Activated naive CD4-positive, alpha-beta T cell treated with Interleukin-2 at 50 U/mL for 16 hours (primary cell): ENCODE data around the gene LRRFIP1.
"Not testable (repeated sequence)": the region's sequence is repeated elsewhere in the genome, so short reads cannot be mapped to it uniquely, and the experiment has no call there.

Source experiments
- DNase-seq: peaks from one replicate; pipeline ENCODE4 v3.0.0-alpha.2; 2020

The LRRFIP1 gene, protein sequence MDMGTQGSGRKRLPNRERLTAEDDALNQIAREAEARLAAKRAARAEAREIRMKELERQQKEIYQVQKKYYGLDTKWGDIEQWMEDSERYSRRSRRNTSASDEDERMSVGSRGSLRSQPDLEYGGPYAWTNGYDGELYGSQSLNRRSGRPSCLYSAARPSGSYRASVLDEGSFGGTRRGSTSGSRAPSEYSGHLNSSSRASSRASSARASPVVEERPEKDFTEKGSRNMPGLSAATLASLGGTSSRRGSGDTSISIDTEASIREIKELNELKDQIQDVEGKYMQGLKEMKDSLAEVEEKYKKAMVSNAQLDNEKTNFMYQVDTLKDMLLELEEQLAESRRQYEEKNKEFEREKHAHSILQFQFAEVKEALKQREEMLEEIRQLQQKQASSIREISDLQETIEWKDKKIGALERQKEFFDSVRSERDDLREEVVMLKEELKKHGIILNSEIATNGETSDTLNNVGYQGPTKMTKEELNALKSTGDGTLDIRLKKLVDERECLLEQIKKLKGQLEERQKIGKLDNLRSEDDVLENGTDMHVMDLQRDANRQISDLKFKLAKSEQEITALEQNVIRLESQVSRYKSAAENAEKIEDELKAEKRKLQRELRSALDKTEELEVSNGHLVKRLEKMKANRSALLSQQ

GRCh38 chr2:237627441-237628246 is at the start of gene LRRFIP1:
TSS of gene LRRFIP1 (plus strand) at chr2:237627587. CDS start at chr2:237627645, 58 bp downstream.
- no peak for DNase-seq

DNA sequence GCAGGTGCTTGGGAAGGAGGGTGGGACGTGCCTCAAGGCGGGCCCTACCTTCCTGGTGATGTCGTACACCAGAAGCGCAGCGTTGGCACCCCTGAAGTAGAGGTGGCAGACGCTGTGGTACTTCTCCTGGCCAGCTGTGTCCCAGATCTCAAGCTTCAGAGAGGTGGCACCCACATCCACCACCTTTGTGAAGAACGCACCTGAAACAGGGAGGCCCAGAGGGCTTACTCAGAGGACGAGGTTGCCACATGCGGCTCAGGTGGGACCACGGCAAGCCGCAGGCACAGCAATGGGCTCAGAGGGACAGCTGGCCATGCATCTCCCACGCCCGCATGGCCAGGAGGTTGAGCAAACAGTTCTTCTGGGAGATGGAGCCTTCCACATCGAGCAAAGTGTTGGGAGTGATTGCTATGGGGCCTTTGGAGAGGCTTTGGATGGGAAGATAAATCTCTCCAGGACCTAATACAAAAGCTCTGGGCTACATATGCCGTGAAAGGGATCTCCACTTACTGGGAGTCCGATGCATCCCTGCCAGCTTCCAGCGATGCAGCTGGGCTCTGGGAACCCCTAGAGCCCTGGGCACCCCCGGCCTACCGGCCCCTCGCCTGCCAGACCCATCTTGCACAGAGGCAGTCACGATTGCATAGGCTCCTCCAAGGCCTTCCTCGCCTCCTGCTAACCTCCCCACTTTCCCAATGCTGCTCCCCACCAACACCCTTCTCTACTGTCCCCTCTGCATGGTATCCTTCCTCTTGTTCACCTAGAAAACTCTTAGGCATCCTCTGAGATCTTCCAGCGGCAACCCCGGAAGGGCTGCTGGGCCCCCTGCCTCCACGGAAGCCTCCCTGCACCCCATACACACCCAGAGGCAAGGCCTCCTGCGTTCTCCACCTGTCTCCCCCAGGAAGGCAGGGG is 49.2 kb upstream of the LRRFIP1 start:
- no peak for DNase-seq

DNA sequence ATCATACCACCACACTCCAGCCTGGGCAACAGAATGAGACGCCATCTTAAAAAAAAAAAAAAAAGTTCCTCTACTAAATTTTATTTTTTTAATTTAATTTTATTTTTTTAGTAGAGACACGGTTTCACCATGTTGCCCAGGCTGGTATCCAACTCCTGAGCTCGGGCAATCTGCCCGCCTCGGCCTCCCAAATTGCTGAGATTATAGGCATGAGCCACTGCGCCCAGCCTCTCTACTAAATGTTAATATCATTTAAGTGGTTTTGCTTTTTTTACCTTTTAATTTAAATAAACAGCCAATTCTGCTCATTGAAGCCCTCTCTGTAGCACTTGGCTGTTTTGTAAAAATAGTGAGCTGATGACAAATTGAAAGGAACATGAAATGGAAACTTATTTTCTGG is 46.1 kb upstream of the LRRFIP1 start:
- DNase-seq: no peak

DNA sequence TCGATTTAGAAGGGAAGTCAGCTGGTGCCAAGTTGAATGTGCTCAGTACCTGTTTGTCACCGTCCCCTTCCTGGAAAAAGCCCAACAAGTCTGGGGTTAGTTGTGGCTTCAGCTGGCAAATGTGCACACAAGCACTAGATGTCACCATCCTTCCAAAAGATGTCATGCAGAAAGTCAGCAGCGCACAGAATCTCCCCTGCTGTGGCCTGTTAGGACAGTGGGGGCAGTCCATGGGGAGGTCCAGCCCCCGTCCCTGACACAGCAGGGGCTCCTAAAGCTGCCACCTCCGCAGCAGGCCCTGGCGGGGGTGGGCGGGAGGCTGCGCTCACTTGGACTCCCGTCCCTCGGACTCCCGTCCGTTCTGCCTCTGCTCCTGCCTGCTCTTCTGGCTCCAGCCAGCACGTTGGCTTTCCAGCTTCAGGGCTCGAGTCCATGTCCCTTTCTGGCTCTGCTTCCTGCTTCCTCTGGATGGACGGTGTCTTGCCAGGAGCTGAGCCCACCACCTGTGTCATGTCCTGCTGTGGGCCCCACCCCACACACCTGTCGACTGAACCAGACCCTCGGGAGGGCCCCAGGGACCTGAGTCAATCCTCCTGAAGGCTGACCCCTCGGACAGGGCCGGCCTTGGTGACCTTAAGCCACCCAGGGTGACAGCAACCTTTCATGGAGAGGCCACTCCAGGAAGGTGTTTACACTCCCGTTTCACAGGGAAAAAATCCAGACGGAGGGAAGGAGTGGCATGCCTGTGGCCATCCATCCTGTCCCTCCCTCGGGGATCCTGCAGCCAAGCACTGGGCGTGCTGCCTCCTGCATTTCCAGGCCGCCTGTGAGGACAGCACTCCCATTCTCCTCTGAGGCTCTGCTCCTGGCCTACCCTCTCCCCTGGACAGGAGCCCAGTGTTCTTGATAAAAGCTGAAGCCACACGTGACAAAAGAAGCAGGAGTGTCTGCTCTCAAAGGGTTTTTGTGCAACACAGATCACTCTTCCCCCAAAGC is 45.3 kb upstream of the LRRFIP1 start:
- DNase-seq: peak; percentile 28

DNA sequence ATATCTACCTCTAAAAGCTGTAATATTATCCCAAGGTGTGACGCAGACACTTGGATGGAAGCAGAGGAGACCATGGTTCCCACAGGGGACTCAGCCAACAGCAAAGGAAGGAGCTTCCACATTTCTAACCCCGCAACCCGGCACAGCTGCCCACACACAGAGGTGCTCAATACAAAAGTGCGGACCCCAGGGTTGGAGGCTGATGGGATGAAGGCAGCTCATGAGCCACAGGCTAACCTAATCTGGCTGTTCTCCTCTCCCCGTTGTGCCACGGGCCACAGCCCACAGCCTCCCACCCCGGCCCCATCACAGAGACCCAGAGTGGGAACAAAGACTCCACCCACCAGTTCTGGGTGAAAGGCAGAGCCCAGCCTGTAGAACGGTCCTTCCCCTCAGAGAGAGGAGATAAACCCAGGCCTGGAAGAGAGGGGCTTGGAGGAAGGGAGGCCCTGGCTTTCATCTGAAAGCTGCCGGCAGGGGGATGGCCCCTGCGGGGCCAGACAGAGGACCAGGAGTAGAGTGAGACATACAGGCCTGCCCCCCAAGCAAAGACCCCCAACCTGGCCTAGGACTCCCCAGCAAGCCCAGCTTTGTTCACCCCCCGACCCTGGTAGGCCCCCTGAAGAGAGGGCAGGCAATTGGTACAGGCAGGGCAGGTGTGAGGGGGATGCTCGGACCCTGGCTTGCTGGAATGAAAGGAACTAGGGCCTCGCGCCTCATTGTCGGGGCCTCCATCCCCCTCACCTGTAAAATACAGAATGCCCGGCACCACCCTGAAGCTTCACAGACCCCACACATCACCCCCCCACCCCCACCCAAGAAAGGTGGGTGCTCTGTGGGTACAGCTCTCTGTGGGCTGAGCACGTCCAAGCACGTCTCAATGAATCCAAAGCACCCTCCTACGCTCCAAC is 43.7 kb upstream of the LRRFIP1 start:
- DNase-seq: no peak

DNA sequence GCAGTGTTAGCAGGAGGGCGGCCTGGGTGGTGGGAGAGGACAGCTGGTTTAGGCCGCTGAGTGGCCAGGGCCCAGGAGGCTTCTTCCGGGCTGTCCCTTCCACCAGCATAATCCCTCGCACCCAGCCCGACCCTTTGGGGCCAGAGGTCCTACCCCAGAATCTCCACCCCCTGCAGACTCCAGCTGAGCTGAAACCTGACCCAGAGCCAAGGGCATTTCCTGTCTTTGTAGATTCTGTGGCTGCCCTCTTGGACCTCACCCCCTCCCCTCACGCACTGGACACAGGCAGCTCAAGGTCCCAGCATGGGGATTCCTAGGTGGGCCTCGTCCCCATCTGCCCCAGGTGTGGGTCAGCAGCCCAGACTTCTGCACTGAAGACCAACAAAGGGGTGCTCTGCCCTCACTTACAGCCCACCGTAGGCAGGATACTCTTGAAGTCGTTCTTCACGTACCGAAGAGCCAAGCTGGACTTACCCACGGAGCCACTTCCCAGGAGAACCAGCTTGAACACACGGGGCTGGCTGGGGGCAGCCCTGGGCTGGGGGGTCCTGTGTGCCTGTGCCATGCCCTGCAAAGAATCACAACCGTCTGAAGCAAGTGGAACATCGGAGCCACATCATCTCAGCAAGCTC is 41.7 kb upstream of the LRRFIP1 start:
- DNase-seq: no peak

- DNase-seq: no peak
Observed at GRCh38 chr2:237588044-237588696, 39.2 kb upstream of the LRRFIP1 start.

DNA sequence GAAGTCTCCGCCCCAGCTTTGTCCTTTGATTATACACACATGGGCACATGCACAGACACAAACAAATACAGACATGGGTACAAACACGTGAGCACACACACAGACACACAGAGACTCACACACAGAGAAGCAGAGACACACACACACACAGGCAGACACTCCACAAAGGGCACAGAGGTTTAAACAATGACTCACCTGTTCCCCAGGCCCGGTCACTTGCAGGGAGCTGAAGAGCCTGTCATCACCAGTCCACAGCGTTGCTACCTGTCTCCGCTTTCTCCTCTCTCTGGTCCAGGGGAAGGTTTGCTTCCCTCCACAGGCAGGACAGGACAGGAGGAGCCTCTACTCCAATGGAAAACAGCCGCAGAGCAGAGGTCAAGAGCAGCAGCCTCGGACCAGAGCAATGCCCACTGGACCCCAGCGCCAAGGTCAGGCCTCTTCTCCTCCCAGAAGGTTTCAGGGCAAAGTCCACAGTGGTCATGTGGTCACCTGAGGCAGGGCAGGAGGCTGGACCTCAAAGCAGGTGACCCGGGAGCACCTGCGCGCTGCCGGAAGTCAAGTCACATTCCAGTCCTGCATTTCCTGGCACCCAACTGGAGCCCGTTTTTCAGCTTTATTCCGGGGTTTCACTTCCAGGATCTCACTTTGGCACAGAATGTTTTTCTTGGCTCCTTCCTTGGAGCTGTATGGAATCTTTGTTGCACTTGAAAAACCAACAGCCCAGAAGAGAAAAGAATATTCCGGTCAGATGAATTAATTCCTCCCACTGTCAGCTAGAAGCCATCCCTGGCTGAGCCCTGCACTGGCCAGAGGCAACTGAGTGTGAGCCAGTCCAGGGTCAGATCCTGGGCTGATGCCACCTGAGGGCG is 36.9 kb upstream of the LRRFIP1 start, which contains the start of gene RAB17:
RAB17 (minus strand) TSS at position 463 of the 869 bp plus-strand sequence. CDS start 4,580 bp downstream, outside the sequence.
- DNase-seq: no peak

DNA sequence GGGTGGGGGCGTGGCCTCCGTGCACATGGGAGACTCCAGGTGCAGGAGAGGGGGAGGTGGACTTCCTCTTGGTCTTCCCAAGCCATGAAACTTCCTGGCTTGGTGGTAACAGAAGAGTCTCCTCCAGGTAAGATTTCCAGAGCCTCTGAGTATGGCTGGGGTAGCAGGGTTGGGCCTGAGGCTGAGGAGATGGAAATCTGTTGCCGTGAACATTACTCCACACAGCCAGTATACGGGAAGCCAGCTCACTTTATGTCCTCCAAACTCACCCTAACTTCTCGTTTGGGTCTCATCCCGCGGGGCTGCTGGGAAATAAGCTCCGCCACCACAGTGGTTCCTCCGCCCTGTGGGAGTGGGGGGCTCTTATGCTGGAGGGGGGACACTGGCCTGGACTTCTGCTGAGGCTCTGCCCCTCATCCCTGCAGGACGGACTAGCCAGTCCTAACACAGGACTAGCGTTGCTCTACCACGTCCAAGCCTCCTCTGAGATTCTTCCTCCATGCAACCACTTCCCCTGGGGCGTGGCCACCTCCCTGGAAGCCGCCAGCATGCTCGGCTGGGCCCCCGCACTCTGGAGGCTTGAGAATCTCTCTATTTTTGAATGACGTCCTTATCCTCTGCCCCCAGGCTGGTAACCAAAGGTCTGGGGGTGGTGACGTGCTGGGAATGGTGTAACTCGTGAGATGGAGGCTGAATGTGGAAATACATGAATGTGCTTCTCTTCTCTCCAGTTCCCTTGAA is 36.1 kb upstream of the LRRFIP1 start:
- DNase-seq: peak; percentile 3

DNA sequence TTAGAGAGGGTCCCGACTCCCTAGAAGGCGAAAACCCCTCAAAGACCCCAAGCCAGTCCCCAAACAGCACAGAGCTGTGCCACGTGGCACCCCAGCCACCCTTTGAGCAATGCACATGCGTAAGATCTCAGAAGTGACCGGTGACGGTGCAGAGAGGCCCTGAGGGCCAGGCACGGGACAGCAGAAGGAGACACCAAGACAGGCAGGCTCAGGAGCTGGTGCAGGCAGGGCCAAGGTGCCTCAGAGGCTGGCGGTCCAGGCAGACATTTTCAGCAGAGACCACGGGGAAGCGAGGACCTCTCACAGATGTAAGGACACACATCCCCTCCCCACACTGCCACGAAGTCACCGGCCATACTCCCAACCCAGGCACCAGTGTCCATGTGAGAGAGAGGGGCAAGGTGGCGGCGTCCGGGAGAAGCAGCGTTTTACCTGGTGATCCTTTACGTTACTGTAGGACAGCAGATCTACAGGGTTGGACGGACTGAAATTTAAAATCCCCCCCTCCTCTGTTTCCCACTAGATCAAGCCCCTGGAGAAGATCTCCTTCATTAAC is 34.9 kb upstream of the LRRFIP1 start:
- no peak for DNase-seq

DNA sequence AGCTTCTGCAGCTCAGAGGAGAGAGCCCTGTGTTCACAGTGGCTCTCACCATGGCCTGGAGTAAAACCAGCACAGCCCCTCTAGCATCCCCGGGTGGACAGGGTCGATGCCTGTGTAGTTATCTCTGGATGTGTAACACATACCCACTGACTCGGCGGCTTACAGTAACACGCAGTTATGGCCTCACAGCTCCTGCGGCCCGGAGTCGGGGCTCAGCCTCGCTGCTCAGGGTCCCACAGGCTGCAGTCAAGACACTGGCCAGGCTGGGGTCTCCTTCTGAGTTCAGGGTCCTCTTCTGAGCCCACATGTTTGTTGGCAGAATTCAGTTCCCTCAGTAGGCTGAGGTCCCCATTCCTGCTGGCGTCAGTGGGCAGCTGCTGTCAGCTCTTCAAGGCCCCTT is 34.4 kb upstream of the LRRFIP1 start:
- DNase-seq: no peak

GRCh38 chr2:237593596-237594320 is 33.6 kb upstream of the LRRFIP1 start:
- no peak for DNase-seq

DNA sequence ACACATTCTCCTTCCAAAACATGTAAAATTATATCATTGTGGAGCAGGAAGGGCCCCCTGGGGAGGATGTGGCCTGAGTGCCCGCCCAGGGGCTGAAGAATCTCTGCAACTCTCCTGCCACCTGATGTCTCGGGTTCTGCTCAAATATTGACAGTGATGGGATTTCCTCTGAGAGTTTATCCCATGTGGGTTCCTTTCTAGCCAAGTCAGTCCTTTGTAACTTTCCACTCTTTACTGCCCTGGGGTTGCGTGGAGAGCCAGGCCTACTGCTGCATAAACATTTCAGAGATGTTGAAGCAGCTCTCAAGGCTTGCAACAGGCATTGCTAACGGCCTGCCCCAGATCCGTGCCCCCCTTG is 32.9 kb upstream of the LRRFIP1 start:
- no peak for DNase-seq

- not testable (repeated sequence) for DNase-seq
Observed at GRCh38 chr2:237595829-237596519, 31.4 kb upstream of the LRRFIP1 start.

DNA sequence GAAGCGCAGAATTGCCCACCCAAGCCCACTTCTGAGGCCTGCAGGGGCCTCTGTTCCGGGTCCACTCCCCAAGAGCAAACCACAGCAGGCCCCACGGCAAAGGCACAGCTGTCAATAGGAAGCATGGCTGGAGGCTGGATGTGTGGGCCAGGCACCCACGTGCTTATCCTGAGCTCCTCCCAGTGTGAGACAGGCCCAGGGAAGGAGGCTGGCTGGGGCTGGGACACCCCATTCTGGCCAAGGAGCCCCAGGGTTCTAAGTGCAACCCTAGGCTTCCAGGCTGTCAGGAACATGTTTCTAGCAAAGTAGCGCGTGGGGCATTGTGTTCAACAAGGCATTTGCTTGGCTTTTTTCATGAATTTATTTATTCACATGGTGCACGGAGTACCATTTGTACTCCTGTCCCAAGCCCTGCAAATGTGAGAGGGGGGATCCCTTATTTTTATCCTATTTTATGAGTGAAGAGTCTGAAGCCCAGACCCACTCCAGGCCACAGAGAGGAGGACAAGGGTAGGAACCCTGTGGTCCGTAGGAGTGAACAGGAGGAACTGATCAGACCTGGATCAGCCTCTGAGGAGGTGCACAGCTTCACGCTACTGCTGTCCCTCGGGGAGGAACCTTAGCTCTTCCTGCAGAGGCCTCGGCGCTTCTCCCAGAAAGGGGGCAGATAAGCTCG is 30.7 kb upstream of the LRRFIP1 start:
- no peak for DNase-seq
